Measurements from ENCODE around the gene KCNN1.

KCNN1 gene

DNA sequence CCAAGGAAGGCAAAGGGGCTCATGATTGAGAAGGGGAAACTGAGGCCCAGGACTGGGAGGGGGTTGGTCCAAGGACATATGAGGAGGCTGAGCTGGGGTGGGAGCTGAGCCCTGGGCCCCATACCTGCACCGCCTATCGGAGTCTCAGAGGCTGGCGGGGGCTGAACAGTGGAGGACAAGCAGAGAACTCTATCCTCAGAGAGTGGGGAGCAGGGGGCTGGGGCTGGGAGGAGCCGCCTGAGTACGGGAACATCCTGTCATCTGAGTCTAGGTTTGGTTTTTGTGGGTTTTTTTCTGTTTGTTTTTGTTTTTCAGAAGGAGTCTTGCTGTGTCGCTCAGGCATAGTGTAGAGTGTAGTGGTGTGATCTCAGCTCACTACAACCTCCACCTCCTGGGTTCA is 47.3 kb downstream of the KCNN1 start:
- Mint-ChIP-seq H3K36me3 (ENCODE audit: low read depth) (no peaks in the 10 kb centered on the region), H3K4me1 (peaks cover 49% of the 10 kb centered on the region), H3K9me3 (no peaks in the 10 kb centered on the region), H3K27me3 (ENCODE audit: low read depth, poor library complexity) (peaks cover 14% of the 10 kb centered on the region), H3K4me3 (peak overlapping the region; percentile 67), H3K27ac (peak overlapping the region; percentile 69)
- TF ChIP-seq, protein P1, sequence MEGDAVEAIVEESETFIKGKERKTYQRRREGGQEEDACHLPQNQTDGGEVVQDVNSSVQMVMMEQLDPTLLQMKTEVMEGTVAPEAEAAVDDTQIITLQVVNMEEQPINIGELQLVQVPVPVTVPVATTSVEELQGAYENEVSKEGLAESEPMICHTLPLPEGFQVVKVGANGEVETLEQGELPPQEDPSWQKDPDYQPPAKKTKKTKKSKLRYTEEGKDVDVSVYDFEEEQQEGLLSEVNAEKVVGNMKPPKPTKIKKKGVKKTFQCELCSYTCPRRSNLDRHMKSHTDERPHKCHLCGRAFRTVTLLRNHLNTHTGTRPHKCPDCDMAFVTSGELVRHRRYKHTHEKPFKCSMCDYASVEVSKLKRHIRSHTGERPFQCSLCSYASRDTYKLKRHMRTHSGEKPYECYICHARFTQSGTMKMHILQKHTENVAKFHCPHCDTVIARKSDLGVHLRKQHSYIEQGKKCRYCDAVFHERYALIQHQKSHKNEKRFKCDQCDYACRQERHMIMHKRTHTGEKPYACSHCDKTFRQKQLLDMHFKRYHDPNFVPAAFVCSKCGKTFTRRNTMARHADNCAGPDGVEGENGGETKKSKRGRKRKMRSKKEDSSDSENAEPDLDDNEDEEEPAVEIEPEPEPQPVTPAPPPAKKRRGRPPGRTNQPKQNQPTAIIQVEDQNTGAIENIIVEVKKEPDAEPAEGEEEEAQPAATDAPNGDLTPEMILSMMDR (IDR thresholded peaks at IDR 0.05) = no peak
- DNase-seq = no peak

DNA sequence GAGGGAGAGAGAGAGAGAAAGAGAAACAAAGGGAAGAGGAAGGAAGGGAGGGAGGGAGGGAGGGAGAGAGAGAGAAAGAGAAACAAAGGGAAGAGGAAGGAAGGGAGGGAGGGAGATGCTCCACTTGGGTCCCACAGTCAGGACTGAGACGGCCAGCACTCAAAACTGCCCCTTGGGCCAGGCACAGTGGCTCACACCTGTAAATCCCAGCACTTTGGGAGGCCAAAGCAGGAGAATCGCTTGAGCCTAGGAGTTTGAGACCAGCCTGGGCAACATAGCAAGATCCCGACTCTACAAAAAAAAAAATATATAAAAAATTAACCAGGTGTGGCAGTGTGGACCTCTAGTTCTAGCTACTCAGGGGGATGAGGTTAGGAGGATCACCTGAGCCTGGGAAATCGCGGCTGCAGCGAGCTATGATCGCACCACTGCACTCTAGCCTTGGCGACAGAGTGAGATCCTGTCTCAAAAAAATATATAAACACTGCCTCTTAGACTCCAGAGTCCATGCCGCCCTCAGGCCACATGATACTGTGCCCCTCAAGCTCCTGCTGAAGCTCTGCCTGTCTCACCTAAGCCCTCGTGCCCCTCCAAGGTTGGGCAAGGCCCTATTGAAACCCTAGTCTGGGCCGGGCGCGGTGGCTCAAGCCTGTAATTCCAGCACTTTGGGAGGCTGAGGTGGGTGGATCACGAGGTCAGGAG is 49.5 kb downstream of the KCNN1 start:
- H3K27ac Mint-ChIP-seq = no peak overlapping the region
- TF ChIP-seq, protein P1 (IDR thresholded peaks at IDR 0.05) = no peak
- no peak overlapping the region for H3K4me3 Mint-ChIP-seq
- no peaks in the 10 kb centered on the region for H3K36me3 Mint-ChIP-seq (ENCODE audit: low read depth)
- DNase-seq = no peak
- H3K27me3 Mint-ChIP-seq (ENCODE audit: low read depth, poor library complexity) = peaks cover 16% of the 10 kb centered on the region
- peaks cover 53% of the 10 kb centered on the region for H3K4me1 Mint-ChIP-seq
- H3K9me3 Mint-ChIP-seq = no peaks in the 10 kb centered on the region

DNA sequence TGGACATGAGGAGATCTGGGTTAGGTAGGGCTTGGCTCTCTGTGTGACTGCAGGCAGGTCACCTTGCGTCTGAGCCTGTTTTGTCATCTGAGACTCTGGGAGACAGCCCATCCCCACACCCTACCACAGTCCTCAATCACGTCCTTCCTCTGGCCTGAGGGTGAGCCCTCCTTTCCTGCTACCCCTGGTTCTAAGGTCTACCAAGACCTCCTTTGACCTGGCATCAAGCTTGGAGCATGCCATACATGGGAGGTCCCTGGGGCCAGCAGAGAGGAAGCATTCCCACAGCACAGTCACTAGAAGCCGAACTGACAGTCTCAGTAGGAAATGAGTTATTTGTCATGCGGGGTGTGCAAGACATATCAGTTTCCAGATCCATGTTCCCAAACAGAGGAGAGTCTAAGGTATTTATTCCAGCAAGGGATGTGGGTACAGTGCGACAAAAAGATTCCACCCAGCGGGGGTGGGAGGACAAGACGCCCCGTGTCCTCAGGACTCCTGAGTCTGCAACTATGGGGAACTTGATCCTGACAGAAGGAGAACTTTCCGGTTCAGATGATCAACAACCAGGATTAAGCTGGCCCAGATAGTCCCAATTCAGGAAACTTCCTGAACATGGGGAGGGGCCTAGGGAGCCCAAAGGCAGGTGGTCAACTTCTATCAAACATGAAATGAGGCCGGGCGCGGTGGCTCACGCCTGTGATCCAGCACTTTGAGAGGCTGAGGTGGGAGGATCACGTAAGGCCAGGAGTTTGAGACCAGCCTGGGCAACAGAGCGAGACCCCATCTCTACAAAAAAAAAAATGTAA is 50.6 kb downstream of the KCNN1 start:
- Mint-ChIP-seq H3K36me3 (ENCODE audit: low read depth) (no peaks in the 10 kb centered on the region), H3K27ac (no peak overlapping the region), H3K4me1 (peaks cover 58% of the 10 kb centered on the region), H3K9me3 (no peaks in the 10 kb centered on the region), H3K27me3 (ENCODE audit: low read depth, poor library complexity) (peaks cover 19% of the 10 kb centered on the region), H3K4me3 (peak overlapping the region; percentile 18)
- no peak for DNase-seq
- TF ChIP-seq, protein P1 (IDR thresholded peaks at IDR 0.05) = no peak

DNA sequence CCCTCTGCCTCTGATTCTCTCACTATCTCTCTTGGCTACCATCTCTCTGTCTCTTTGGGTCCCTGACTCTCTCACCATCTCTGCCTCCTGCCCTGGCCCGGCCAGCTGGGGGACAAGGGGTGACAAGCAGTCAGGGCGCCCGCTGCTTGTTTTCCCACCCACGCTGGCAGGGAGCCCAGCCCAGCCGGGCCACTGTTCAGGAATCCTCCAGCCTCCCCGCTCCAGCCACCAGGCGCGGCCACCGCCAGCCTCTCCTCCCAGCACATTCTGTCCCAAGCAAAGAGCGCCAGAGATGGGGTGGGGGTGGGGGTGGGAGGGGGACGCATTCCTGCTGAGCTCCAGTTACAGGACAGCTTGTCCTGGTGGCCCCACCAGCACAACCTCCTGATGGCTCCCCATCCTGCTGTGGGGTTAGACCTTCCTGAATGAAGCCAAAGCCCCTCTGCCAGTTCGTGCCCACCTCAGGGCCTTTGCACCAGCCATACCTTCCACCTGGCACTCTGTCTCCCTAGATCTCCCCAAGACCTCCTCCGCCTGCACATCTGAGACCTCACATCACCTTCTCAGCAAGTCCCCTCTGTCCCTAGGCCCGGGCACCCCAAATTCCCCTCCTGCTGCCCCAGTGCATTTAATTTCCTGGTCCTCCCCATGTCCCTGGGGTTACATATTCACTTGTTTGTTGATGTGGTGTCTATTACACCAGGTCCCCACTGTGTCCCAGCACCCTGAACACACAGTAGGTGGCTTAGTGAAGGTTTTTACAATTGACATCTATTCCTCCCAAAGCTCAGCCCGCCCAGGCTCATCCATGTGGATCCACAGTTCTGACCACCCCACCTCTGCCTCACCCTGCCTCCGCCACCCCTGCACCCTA is 53.5 kb downstream of the KCNN1 start:
- Mint-ChIP-seq H3K9me3 (no peaks in the 10 kb centered on the region), H3K27ac (peak overlapping the region; percentile 65), H3K36me3 (ENCODE audit: low read depth) (no peaks in the 10 kb centered on the region), H3K4me3 (no peak overlapping the region), H3K4me1 (peaks cover 40% of the 10 kb centered on the region), H3K27me3 (ENCODE audit: low read depth, poor library complexity) (peaks cover 17% of the 10 kb centered on the region)
- DNase-seq = no peak
- TF ChIP-seq, protein P1 (IDR thresholded peaks at IDR 0.05) = no peak

DNA sequence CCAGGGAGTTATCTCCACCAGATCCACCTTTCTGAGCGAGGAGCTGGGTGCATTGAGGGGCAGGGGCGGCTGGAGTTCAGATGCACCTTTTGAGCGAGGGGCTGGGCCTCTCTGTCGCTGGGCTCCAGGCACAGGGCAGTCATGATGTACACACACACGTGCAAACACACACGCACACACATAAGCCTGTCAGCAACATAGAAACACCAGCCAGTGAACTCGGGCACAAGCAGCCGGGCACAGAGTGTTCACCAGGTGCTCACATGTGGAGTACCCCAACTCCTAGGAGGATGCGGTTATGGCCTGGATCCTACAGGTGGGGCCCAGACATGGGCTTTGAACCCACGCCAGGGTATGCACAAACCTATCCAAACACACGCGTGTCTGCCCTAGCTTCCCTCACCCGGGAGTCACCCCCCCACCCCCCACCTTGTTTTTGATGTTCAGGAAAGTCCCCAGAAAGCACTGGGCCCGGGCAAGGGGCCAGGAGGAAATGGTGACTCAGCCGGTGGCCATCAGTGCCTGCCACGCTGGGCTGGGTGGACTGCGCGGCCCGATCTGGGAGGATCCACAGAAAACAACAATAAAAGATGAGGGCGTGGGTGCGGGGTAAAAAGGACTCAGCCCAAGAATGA is 54.3 kb downstream of the KCNN1 start:
- TF ChIP-seq, protein P1 (IDR thresholded peaks at IDR 0.05) = no peak
- no peak overlapping the region for H3K27ac Mint-ChIP-seq
- peaks cover 17% of the 10 kb centered on the region for H3K27me3 Mint-ChIP-seq (ENCODE audit: low read depth, poor library complexity)
- H3K4me1 Mint-ChIP-seq = peaks cover 36% of the 10 kb centered on the region
- H3K36me3 Mint-ChIP-seq (ENCODE audit: low read depth) = no peaks in the 10 kb centered on the region
- H3K9me3 Mint-ChIP-seq = no peaks in the 10 kb centered on the region
- H3K4me3 Mint-ChIP-seq = no peak overlapping the region
- no peak for DNase-seq

Data from nephron progenitor cell (in vitro differentiated cells).